ENCODE results near the gene CNN2. TPM values are rescaled to one million over a fixed set of nuclear protein-coding genes. Genes with fewer than 3 reads are reported as not detected.

CNN2 gene
- total and polyA plus RNA-seq, 2 of the 13 experiments (the other 11 are each of a cell fraction or from before 2014, with no cell fraction given): 63.6 to 70.0 TPM

GRCh38 chr19:980133-980998 lies 46.0 kb upstream of the CNN2 start (continued):
- TF ChIP-seq, protein P1, sequence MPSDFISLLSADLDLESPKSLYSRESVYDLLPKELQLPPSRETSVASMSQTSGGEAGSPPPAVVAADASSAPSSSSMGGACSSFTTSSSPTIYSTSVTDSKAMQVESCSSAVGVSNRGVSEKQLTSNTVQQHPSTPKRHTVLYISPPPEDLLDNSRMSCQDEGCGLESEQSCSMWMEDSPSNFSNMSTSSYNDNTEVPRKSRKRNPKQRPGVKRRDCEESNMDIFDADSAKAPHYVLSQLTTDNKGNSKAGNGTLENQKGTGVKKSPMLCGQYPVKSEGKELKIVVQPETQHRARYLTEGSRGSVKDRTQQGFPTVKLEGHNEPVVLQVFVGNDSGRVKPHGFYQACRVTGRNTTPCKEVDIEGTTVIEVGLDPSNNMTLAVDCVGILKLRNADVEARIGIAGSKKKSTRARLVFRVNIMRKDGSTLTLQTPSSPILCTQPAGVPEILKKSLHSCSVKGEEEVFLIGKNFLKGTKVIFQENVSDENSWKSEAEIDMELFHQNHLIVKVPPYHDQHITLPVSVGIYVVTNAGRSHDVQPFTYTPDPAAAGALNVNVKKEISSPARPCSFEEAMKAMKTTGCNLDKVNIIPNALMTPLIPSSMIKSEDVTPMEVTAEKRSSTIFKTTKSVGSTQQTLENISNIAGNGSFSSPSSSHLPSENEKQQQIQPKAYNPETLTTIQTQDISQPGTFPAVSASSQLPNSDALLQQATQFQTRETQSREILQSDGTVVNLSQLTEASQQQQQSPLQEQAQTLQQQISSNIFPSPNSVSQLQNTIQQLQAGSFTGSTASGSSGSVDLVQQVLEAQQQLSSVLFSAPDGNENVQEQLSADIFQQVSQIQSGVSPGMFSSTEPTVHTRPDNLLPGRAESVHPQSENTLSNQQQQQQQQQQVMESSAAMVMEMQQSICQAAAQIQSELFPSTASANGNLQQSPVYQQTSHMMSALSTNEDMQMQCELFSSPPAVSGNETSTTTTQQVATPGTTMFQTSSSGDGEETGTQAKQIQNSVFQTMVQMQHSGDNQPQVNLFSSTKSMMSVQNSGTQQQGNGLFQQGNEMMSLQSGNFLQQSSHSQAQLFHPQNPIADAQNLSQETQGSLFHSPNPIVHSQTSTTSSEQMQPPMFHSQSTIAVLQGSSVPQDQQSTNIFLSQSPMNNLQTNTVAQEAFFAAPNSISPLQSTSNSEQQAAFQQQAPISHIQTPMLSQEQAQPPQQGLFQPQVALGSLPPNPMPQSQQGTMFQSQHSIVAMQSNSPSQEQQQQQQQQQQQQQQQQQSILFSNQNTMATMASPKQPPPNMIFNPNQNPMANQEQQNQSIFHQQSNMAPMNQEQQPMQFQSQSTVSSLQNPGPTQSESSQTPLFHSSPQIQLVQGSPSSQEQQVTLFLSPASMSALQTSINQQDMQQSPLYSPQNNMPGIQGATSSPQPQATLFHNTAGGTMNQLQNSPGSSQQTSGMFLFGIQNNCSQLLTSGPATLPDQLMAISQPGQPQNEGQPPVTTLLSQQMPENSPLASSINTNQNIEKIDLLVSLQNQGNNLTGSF (CRISPR knock-in tag; IDR thresholded peaks at IDR 0.05): no peak
- TF ChIP-seq ZIK1 (CRISPR knock-in tag; IDR thresholded peaks at IDR 0.05; ENCODE audit: borderline replicate concordance, low read depth) (peak; percentile 70; the same call in 1 of the 2 replicates), FOXA3 (CRISPR knock-in tag; IDR thresholded peaks at IDR 0.05) (peak; percentile 67), ZNF879 (CRISPR knock-in tag; IDR thresholded peaks at IDR 0.05) (no peak), ZNF660 (CRISPR knock-in tag; IDR thresholded peaks at IDR 0.05; ENCODE audit: borderline replicate concordance, low read depth) (peak; percentile 51; the same call in 1 of the 2 replicates), ZNF136 (CRISPR knock-in tag; IDR thresholded peaks at IDR 0.05; ENCODE audit: low read depth) (no peak), ZNF788 (CRISPR knock-in tag; IDR thresholded peaks at IDR 0.05; ENCODE audit: borderline replicate concordance) (peak; percentile 94), NKX3-1 (CRISPR knock-in tag; IDR thresholded peaks at IDR 0.05) (0 out of 2 replicates have a peak, but pooled peaks have one; percentile 34), ISL2 (CRISPR knock-in tag; IDR thresholded peaks at IDR 0.05) (0 out of 2 replicates have a peak, but pooled peaks have one; percentile 17), EP300 (IDR thresholded peaks at IDR 0.05; ENCODE audit: low read depth in 2 of 2, low read length in 2 of 2) (peak in 1 of 2 experiments; percentile 33; a peak in 1 of 4 replicates), EP300 (CRISPR knock-in tag; IDR thresholded peaks at IDR 0.05; ENCODE audit: borderline replicate concordance) (peak; percentile 73), SRSF4 (IDR thresholded peaks at IDR 0.05; ENCODE audit: low read depth, low read length, poor library complexity, severe bottlenecking) (no peak), HMGA1 (CRISPR knock-in tag; conservative IDR thresholded peaks at IDR 0.05) (no peak), ZNF543 (CRISPR knock-in tag; IDR thresholded peaks at IDR 0.05) (peak; percentile 63; the same call in 1 of the 2 replicates), ZBTB3 (CRISPR knock-in tag; IDR thresholded peaks at IDR 0.05; ENCODE audit: borderline replicate concordance, low read depth) (no peak), ZNF775 (CRISPR knock-in tag; IDR thresholded peaks at IDR 0.05; ENCODE audit: borderline replicate concordance) (no peak), SMAD9 (CRISPR knock-in tag; IDR thresholded peaks at IDR 0.05) (0 out of 2 replicates have a peak, but pooled peaks have one; percentile 20), ZMYM3 (CRISPR knock-in tag; IDR thresholded peaks at IDR 0.05) (peak; percentile 93)
- TF ChIP-seq, protein P2, sequence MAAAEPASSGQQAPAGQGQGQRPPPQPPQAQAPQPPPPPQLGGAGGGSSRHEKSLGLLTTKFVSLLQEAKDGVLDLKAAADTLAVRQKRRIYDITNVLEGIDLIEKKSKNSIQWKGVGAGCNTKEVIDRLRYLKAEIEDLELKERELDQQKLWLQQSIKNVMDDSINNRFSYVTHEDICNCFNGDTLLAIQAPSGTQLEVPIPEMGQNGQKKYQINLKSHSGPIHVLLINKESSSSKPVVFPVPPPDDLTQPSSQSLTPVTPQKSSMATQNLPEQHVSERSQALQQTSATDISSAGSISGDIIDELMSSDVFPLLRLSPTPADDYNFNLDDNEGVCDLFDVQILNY (CRISPR knock-in tag; conservative IDR thresholded peaks at IDR 0.05): no peak
- TF ChIP-seq, protein P3, sequence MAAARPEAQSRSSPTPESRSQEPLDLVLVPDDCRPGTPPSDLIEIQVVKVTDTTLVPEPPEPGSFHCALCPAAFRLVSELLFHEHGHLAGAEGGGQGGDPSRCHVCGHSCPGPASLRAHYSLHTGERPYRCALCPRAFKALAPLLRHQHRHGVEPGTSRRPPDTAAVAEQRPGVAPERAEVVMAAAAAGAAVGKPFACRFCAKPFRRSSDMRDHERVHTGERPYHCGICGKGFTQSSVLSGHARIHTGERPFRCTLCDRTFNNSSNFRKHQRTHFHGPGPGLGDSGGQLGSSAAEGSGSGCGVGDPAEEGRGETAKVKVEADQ (CRISPR knock-in tag; IDR thresholded peaks at IDR 0.05; ENCODE audit: borderline replicate concordance): peak; percentile 41; the same call in 1 of the 2 replicates

Data from HepG2 (cell line).